ENCODE measurements around the gene RPS6KC1. TPM values are rescaled to one million over a fixed set of nuclear protein-coding genes. Genes with fewer than 3 reads are reported as not detected.

RPS6KC1 gene
- total and polyA plus RNA-seq, 2 donors (not counting 3 experiments of a cell fraction or from before 2014, with no cell fraction given) = 5.1 to 18.6 TPM

DNA sequence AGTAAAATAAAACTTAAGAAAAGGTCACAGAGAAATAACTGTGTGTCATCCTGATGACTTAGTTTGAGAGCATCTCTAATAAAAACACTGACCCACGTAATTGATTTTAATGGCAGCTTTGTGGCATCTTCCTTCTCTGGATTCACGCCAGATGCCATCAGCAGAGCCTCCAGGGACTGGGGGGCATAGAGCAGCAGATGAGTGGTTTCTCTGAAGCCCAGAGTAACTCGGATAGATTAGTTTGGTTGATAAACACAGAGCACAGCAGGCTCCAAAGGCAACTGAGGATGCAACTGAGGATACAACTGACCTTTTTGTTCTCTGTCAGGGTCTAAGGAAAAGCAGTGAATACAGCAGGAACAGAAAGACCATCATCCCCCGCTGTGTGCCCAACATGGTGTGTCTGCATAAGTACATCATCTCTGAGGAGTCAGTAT lies 180.8 kb downstream of the RPS6KC1 start:
- Histone ChIP-seq H3K4me1 (ENCODE audit: control insufficient read depth, extremely low read depth, insufficient read depth, low read length) (no peaks in the 10 kb centered on the region), H3K36me3 (ENCODE audit: control insufficient read depth in 2 of 2, extremely low read depth in 1 of 2, insufficient read depth in 2 of 2, low read length in 2 of 2) (no peaks in the 10 kb centered on the region), H2AFZ (ENCODE audit: low read depth, low read length) (no peak overlapping the region), H3K79me2 (ENCODE audit: control insufficient read depth, insufficient read depth, low read length) (no peaks in the 10 kb centered on the region), H3K9me1 (replicated peaks; ENCODE audit: control insufficient read depth, extremely low read depth, insufficient read depth, low read length) (no peaks in the 10 kb centered on the region), H3K27ac (ENCODE audit: insufficient read depth, low read depth, low read length) (no peak overlapping the region), H4K20me1 (replicated peaks; ENCODE audit: control insufficient read depth, extremely low read depth, insufficient read depth, low read length) (no peaks in the 10 kb centered on the region), H3K9ac (replicated peaks; ENCODE audit: extremely low read depth, insufficient read depth, low read length) (no peak overlapping the region), H3K9me3 (replicated peaks; ENCODE audit: control insufficient read depth, insufficient read depth, low read length) (no peaks in the 10 kb centered on the region), H3K4me3 (replicated peaks in 1 of 3; ENCODE audit: insufficient read depth in 1 of 3, low read depth in 1 of 3, low read length in 3 of 3) (no peak overlapping the region), H3K4me2 (ENCODE audit: insufficient read depth, low read length) (no peak overlapping the region), H3K27me3 (ENCODE audit: control insufficient read depth in 2 of 2, insufficient read depth in 2 of 2, low read length in 2 of 2) (no peaks in the 10 kb centered on the region)
- dilution Hi-C loops (cut with MboI; ENCODE audit: extremely low pct_ligation_motif_present, low sequenced_read_pairs) (no loop called here), intact Hi-C loops (cut with micrococcal nuclease) (no loop called here)
- FAIRE-seq = no peak
- CTCF ChIA-PET = interaction anchor here (1.5 kb wide), 1 partner anchor 13 kb away, joined by 4 read pairs; no protein-coding TSS in a partner anchor
- TF ChIP-seq POLR2A (IDR thresholded peaks at IDR 0.05; ENCODE audit: low read depth, low read length) = no peak
- no peak for TF ChIP-seq MYC (IDR thresholded peaks at IDR 0.05; ENCODE audit: low read depth, low read length)
- TF ChIP-seq JUN (IDR thresholded peaks at IDR 0.05; ENCODE audit: borderline replicate concordance, insufficient read depth, insufficient read length, low read depth) = no peak
- TF ChIP-seq FOS (IDR thresholded peaks at IDR 0.05; ENCODE audit: borderline replicate concordance, insufficient read depth, low read length) = no peak
- TF ChIP-seq POLR2AphosphoS5 (IDR thresholded peaks at IDR 0.05; ENCODE audit: insufficient read depth, low read depth, low read length) = no peak
- no peak for TF ChIP-seq GATA2 (IDR thresholded peaks at IDR 0.05; ENCODE audit: insufficient read depth, insufficient read length, low read depth, low read length)
- no peak for TF ChIP-seq MAX (IDR thresholded peaks at IDR 0.05; ENCODE audit: insufficient read depth, insufficient read length)
- TF ChIP-seq CTCF (IDR thresholded peaks at IDR 0.05; ENCODE audit: extremely low read depth in 1 of 2, insufficient read depth in 1 of 2, low read depth in 1 of 2, low read length in 2 of 2) = no peak
- no peak for TF ChIP-seq EZH2 (IDR thresholded peaks at IDR 0.05; ENCODE audit: borderline replicate concordance, low read depth, low read length, severe bottlenecking)
- POLR2A ChIA-PET = no interaction called here
- DNase-seq (ENCODE audit: low read depth, low spot score) = no peak
- BruUV-seq (replicated peaks) = no TSS peak

All from endothelial cell of umbilical vein (primary cell).